Epithelial cell of proximal tubule (primary cell): Measurements from ENCODE around the gene GNG2. TPM values are rescaled to one million over a fixed set of nuclear protein-coding genes. Genes with fewer than 3 reads are reported as not detected.
A peak's percentile ranks its signal among the peaks of the same experiment; 100 is the strongest.

Experiments
- DNase-seq: peaks from one replicate; pipeline ENCODE4 v3.0.0-alpha.2; 2011; ENCODE audit warnings: low read depth
- H3K4me3 ChIP-seq: 2 replicates; pipeline ENCODE4 v1.5.1; 2011; ENCODE audit warnings: low read depth, mild to moderate bottlenecking, low read length
- CTCF ChIP-seq: conservative IDR thresholded peaks from 2 replicates; pipeline ENCODE4 v1.5.1; 2012; ENCODE audit warnings: low read depth, mild to moderate bottlenecking, low read length
- total RNA-seq: library from RNA; depleted of rRNA; stranded (reverse); fragments of >200 nt; gene quantifications from 2 replicates; pipeline ENCODE4 v1.2.3, GENCODE V29; 2015

The GNG2 gene
- total RNA-seq, 1 donor from 2014 or later = 2.5 TPM

- no peak for TF ChIP-seq CTCF
- no peak overlapping the region for H3K4me3 ChIP-seq
- DNase-seq = no peak
Observed at GRCh38 chr14:51850651-51851050, 9.8 kb upstream of the GNG2 start.

- H3K4me3 ChIP-seq = no peak overlapping the region
- no peak for TF ChIP-seq CTCF
- DNase-seq = no peak
Observed at GRCh38 chr14:51852541-51852940, 7.9 kb upstream of the GNG2 start.

GRCh38 chr14:51855234-51855633 is 5.2 kb upstream of the GNG2 start:
- no peak for TF ChIP-seq CTCF
- no peak overlapping the region for H3K4me3 ChIP-seq
- DNase-seq = no peak

DNA sequence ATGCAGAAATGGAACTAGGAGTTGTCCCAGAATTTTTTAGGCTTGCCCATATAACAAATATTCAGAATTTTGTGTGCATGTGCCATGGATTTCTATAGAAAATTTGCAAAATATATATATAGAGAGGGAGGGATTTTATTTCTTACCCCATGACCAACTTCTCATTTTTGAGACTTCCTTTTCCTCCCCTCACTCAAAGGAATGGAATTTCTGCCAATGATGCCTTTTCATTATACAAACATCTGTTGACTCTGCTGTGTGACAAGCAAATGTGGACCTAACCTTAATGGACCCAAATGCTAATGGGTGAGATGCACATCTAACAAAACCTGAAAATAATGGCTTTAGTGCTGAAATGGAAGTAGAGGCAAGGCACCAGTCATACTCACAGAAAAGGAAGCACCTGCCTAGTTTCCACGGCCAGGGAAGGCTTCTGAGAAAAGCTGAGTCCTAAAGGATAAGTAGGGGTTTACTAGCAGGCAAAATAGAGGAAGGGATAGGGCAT is 3.6 kb upstream of the GNG2 start:
- H3K4me3 ChIP-seq = no peak overlapping the region
- DNase-seq = no peak
- TF ChIP-seq CTCF = no peak

GRCh38 chr14:51859131-51859530 is 1.3 kb upstream of the GNG2 start:
- H3K4me3 ChIP-seq = no peak overlapping the region
- DNase-seq = no peak
- no peak for TF ChIP-seq CTCF

GRCh38 chr14:51860825-51861499 is 550 bp downstream of the GNG2 start:
- DNase-seq = no peak
- H3K4me3 ChIP-seq = peak overlapping the region; percentile 54
- no peak for TF ChIP-seq CTCF
